Measurements from ENCODE around the gene CCDC17.
"Not testable (repeated sequence)": the region's sequence is repeated elsewhere in the genome, so short reads cannot be mapped to it uniquely, and the experiment has no call there.

CCDC17 gene

GRCh38 chr1:45621501-45621836 lies 2.4 kb downstream of the CCDC17 start:
- DNase-seq, result no peak

GRCh38 chr1:45620588-45621500 lies 3.0 kb downstream of the CCDC17 start:
- no peak for DNase-seq

DNA sequence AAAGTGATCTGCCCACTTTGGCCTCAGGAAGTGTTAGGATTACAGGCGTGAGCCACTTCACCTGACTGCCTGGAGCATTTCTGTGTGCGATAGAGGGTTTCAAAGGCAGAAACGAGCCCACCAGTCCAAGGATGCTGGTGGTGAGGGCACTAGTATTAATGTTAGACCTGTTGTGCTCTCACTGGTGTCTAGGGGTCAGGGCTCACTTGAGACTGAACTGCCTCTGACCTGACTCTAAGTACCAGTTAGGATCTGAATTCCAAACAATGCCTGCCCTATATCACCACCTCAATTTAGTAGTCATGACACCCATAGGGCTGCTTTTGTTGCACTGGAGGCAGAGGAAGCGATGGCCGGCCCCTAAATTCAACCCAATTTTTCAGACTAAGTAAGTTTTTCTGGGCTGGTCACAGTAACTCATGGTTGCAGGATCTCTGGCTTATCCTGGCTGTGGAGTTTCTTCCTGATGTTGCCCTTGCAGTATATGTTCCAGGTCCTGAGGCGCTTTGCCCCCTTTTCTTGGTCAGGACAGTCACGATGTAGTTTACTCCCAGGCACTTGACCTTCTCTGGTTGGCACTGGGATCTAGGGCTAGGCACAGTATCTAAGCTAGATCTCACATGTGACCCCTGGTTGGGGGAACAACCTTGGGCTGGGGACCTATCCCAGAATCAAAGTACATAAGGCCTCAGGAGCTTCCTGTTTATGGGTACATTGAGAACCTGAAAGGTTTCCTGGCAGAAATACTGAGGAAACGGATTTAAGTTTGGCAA lies 4.5 kb downstream of the CCDC17 start:
- no peak for DNase-seq

- no peak for DNase-seq
Measured at GRCh38 chr1:45617618-45618017, 6.2 kb downstream of the CCDC17 start.

DNA sequence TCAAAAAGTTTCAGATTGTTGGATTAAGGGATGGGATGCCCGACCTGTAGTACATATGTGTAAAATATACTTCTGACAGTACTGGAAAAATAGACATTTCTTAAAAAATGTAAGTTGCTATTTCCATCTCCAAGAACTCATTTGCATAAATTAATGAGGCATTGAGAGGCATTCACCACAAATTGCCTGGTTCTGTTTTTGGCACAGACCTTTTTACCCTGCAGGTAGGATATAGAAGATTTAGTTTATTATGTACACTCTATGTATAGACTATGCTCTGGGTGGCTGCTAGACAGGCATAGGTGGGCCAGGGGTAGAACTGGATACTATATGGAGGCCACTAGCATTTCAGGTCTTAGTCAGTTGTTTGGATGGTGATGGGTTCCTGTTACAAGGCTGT lies 8.0 kb downstream of the CCDC17 start:
- no peak for DNase-seq

DNA sequence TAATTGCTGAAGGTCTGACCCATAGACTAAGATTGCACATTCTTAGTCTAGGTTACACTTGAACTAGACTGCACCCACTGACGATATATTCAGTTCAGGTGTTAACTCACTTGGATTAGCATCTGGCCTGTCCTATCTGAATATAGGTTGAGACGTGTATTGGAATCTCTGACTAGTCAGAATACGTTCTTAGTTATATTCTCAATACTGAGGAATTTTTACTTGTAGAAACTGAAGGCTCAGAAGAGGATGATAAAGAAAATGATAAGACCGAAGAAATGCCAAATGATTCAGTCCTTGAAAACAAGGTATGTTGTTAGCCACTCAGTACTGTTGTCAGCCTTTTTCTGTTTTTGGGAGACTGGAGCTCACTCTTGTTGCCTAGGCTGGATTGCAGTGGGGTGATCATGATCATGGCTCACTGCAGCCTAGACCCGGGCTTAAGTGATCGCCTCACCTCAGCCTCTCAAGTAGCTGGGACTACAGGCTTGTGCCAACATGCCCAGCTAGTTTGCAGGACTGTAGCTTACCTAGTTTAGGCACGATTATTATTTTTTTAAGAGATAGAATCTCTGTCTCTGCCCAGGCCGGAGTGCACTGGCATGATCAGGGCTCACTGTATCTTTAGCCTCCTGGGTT lies 10.8 kb downstream of the CCDC17 start:
- no peak for DNase-seq

- DNase-seq, result no peak
Measured at GRCh38 chr1:45610589-45611226, 13.1 kb downstream of the CCDC17 start.

- no peak for DNase-seq
Measured at GRCh38 chr1:45608175-45609156, 15.4 kb downstream of the CCDC17 start.

DNA sequence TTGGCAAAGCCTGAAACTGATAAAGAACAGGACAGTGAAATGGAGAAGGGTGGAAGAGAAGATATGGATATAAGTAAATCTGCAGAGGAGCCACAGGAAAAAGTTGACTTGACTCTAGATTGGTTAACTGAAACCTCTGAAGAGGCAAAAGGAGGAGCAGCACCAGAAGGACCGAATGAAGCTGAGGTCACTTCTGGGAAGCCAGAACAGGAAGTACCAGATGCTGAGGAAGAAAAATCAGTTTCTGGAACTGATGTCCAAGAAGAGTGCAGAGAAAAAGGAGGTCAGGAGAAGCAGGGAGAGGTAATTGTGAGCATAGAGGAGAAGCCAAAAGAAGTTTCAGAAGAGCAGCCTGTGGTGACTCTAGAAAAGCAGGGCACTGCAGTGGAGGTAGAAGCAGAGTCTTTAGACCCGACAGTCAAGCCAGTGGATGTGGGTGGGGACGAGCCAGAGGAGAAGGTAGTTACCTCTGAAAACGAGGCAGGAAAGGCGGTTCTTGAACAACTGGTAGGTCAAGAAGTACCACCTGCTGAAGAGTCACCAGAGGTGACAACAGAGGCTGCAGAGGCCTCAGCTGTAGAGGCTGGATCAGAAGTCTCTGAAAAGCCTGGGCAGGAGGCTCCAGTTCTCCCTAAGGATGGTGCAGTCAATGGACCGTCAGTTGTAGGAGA lies 16.3 kb downstream of the CCDC17 start:
- DNase-seq, result no peak

DNA sequence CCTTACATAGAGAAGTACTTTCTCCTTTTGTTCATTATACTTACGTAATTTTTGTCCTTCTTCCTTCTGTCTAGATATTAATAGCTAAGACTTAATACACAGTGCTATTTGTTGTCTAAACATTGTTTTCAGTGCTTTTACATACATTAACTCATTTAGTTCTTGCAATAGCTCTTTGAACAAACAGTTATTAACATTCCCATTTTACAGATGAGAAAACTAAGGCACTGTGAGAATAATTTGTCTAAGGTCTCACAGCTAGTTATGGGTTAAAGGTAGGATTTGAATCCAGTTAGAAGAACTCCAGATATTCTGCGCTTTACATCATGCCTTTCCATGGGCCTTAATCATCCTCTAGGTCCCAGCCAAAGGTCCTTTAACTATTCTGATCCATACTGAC lies 19.6 kb downstream of the CCDC17 start:
- no peak for DNase-seq

- not testable (repeated sequence) for DNase-seq
Measured at GRCh38 chr1:45596765-45597164, 27.1 kb downstream of the CCDC17 start.

- no peak for DNase-seq
Measured at GRCh38 chr1:45594412-45594811, 29.4 kb downstream of the CCDC17 start.

DNA sequence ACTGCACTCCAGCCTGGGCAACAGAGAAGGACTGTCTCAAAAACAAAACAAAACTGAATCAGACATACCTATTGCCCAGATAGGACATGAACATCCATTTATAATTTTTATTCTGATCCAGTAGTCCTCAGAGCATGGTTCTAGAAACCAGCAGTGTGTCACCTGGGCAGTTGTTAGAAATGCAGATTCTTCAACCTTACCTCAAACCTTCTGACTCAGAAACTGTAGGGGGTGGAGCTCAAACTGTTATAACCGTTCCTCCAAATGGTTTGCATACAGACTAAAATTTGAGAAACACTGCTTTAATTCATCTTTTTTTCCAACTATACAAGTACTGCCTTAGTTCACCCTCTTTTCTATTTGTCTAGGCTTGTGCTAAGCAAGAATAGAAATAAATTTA lies 34.0 kb downstream of the CCDC17 start:
- no peak for DNase-seq

DNA sequence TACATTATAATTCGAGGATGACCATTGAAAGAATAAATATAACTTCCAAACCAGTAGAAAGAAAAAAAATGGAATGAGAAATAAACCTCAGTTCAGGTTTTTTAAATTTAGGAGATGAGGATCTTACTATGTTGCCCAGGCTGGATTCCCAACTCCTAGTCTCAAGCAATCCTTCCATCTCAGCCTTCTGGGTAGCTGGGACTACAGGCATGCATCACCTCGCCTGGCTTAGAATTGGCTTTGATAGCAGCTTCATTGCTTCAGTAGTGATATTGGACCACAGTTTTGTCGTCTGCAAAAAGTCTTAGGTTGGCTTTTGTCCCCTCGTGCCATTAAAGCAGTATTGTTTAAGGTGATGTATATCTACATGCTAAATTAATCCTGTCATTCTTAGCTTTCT lies 37.1 kb downstream of the CCDC17 start:
- DNase-seq, result no peak

DNA sequence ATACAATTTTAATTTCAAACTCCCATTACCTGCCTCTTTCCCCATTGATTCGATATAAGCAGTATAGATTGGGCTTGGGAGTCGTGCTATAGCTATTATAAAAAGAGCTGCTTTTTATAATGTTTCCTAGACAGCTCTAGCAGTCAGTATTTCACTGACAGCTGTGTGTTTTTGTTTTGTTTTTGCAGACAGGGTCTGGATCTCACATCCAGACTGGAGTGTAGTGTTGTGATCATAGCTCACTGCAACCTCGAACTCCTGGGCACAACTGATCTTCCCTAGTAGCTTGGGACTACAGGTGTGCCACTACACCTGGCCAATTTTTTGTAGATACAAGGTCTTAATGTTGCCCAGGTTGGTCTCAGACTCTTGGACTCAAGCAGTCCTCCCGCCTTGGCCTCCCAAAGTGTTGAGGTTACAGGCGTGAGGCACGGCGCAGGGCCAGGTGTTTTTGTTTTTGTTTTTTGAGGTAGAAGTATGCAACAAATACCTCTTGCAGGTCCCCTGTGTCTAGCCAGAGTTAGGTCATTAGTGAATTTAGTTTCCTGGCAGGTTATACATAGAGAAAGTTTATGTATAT lies 38.3 kb downstream of the CCDC17 start:
- no peak for DNase-seq

- no peak for DNase-seq
Measured at GRCh38 chr1:45585110-45585426, 38.8 kb downstream of the CCDC17 start.

DNA sequence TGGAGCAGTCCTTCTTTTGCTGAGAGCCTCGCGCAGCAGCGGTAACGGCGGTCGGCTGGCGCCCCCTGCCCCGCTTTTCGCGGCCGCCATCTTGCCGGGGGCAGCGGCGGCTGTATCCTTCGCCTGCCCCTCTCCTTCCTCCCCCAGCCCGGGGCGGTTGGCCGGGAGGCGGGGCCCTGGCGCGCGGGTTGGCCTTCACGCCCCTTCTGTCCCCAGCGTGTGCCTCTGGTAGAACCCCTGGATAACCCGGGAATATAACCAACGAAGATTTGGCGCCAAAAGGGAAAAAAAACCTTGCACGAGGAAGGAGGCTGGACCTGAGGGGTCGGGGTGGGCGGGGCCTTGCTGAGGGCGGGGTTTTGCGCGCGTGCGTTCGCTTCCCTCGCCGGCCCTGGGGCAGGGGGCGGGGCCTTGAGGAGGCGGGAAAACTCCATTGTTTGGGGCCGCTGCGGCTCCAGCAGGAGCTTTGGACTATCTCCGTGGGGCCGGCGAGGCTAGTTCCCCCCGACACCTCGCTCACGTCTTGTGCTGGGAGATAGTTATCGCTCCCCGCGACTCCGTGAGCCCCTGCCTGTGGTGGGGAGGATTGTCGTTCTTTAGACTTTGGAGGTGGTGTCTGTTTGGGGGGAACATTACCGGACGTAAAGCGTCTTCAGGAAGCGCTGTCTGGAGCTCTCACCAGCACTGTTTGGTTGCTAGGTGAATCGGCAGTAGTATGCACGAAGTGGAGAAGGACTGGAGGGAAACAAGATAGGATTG lies 39.3 kb downstream of the CCDC17 start:
- peak in 1 of 2 experiments; percentile 37 for DNase-seq

- peak in 1 of 2 experiments; percentile 68 for DNase-seq
Measured at GRCh38 chr1:45583666-45584350, 40.0 kb downstream of the CCDC17 start, which contains the start of gene NASP. Gene NASP, plus strand, starts transcription at chr1:45584041. Its CDS starts 106 bp downstream, at chr1:45584147.

DNA sequence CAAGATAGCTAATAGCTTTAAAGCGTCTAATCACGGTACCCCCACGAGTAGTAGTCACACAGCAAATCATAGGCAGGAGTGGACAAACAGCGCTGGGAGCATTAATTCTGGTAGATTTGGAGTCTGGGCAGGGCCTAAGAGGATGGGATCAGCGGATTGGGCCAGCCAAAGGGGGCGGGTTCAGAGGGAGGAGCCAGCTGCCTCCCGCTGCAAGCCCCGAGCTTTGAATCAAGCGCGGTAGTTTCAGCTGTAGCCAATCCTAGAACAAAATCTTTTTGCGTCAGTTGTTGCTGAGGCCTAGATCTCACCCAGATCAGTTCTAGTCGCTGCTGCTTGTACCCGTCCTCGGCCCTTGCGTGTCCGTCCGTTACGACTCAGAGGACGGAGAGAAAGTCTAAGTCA lies 40.6 kb downstream of the CCDC17 start:
- DNase-seq, result peak; percentile 90 to 97

All from cerebellar nuclear complex (tissue), 1 donor.